SIG-M5 (cell line): ENCODE measurements around the gene WASHC4.
"Not testable (repeated sequence)": the region's sequence is repeated elsewhere in the genome, so short reads cannot be mapped to it uniquely, and the experiment has no call there.

ENCODE experiments used
- DNase-seq: peaks from one replicate; lab custom pipeline; 2025; lab: John Stamatoyannopoulos, UW

Gene WASHC4

GRCh38 chr12:105090361-105090760, 17.2 kb upstream of the WASHC4 start:
- no peak for DNase-seq

DNA sequence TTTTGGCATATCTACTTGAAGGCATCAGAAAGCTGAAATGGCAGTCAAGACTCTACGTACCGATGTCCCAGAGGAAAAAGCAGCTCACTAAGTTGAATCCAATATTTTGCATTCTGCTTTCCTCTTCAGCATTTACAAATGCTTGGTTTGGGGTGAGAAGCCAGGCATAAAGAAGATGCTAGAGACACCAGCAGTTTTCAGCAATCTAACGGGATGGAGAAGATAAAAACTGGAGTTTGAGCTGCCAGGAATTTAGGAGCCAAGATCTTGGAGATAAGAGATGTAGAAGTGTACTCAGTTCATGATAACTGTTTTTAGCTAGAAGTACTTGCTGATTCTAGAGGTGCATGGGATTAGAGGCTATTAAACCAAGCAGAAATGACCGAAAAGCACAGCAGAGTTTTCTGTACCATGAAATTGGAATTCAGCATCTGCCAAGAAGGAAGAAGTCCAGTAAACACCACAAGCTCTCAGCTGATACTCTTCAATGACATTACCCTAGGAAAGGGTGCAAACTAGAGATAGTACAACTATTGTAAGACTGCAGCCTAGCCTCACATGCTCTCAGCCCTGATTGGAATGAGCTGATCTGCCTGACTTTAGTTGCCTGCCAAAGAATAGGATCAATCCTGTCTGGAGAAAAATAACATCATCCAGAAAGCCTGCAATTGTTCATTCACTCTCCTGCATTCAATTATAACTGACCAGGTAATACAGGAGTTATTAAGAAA, 15.9 kb upstream of the WASHC4 start:
- DNase-seq, result no peak

GRCh38 chr12:105092336-105092735, 15.2 kb upstream of the WASHC4 start:
- DNase-seq, result no peak

DNA sequence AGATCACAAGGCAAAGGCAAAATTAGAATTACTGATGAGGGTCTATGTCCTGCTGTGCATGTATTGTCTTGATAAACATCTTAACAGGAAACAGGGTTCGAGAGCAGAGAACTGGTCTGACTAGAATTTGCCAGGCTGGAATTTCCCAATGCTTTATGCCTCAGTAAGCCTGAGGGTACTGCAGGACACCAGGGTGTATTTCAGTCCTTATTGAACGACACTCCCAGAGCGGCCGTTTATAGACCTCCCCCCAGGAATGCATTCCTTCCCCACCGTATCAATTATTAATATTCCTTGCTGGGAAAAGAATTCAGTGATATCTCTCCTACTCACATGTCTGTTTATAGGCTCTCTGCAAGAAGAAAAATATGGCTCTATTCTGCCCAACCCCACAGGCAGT, 12.2 kb upstream of the WASHC4 start:
- DNase-seq, result not testable (repeated sequence)

DNA sequence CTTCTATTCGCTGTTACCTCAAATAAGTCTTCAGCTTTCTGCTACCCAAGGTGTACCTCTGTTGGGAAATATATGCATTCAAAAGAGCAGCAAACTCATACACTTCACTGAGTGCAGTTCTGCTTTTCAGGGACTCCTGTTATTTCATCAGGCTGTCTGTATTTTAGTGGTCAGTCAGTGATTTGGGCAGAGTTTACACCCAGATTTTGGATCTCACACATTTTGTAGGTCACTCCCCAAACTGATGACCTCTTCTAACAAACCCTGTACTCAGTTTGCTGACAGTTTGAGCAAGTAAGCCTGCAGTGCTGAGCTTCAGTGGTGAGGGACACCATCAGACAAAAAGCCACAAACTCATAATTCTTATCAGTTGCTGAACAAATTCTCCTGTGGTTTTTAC, 8.2 kb upstream of the WASHC4 start:
- DNase-seq, result no peak

- no peak for DNase-seq
Measured at GRCh38 chr12:105100207-105100985, 7.1 kb upstream of the WASHC4 start.

DNA sequence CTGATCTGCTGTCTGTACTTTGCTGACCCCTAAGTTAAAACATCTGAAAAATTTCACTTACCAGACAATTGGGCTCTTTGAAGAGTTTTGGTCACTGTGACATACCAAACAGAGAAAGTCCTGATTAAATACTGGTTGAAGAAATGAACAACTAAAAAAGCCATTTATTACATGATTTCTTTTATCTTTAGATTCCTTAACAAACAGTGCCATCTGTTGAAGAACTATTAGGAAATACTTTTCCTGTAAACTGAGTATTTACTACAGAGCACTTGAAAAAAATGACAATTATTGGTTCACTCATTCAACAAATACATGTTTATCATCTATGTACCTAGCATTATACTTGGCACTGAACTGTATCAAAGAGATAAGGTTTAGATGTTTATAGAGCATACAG, 6.5 kb upstream of the WASHC4 start:
- no peak for DNase-seq

GRCh38 chr12:105102673-105103072, 4.9 kb upstream of the WASHC4 start:
- no peak for DNase-seq

DNA sequence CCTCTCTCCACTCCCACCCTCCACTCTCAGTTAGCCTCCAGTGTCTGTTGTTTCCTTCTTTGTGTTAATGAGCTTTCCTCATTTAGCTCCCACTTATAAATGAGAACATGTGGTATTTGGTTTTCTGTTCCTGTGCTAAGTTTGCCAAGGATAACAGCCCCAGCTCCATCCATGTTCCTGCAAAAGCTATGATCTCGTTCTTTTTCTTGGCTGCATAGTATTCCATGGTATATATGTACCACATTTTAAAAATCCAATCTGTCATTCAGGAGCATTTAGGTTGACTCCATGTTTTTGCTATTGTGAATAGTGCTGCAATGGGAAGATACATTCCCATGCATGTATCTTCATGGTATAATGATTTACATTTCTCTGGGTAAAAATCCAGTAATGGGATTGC, 2.8 kb upstream of the WASHC4 start:
- no peak for DNase-seq

DNA sequence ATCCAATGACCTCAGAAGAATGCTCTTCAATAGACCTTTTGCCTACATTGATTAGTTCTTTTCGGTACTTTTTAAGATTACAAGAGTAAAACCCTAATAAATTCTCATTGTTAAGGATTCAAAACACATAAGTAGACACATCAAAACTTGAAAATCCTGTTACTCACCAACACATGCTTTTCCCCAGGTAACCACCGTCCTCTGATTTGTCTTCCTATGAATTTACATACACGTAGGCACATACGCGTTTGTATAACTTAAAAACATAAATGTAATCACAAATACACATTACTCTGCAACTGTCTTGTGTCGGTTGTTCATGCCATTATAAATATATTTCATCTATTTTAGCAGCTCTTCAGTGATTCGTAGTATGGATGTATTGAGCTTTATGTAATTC, 910 bp upstream of the WASHC4 start:
- no peak for DNase-seq

GRCh38 chr12:105107171-105107493, 399 bp upstream of the WASHC4 start:
- DNase-seq, result no peak

DNA sequence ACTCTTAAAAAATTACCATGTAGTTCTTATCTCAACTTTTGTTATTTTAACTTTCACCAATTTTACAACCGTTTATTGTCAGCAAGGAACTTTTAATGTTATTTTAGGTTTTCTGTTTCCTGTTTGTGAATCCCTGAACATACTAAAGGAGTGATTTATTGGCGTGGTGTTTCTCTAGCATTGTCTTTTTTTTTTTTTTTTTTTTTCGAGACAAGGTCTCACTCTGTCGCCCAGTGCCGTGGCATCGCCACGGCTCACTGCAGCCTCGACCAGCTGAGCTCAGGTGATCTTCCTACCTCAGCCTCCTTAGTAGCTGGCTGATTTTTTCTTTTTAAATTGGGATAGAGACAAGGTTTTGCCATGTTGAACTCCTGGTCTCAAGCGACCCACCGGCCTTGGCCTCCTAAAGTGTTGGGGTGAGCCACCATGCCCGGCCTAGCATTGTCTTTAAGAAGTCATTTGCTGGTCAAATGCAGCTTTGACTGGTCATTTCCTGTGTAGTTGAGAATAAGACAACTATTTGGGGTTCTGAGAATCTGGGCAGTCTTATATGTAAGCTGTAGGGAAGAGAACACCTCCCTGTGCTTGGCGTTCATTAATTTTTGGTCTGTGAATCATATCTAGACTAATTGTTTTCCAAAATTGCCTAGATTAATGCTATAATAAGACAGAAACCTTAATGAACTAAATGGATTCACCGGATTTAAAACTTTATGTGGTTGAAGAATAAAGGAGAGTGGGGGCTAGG, 2.1 kb downstream of the WASHC4 start:
- DNase-seq, result no peak

GRCh38 chr12:105110851-105111250, 3.3 kb downstream of the WASHC4 start:
- no peak for DNase-seq

DNA sequence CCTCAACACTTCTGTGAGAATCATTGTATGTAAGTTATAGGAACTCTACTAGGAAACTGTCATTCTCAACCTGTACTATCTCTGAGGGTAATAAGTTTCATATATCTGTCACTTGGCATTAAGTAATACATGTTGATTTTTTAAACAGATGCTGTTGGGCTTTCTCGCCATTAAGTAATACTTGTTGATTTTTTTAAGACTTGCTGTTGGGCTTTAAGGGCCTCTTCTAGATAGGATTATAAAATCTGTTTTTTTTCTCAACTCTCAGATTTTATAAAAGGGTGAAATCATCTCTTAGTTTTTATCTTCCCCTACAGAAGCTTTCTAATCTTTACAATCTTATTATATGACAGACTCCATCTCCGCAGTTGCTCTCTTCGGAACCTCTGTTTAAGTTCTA, 5.6 kb downstream of the WASHC4 start:
- DNase-seq, result no peak

DNA sequence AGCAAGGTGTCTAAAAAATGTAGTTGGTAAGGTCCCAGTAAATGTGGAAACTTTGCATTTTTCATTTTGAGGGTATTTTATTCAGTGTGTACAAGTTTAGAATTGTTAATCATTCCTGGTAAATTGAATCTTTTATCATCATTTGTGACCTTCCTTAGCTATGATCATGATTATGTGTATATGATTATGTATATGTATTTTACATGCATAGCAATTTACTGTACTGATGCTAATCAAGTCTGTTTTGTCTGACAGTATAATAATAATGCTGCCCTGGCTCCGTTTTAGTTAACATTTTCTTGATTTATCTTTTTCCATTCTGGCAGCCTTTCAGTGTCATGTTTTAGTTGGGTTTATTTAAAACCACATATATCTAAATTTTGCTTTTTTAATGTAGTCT, 9.4 kb downstream of the WASHC4 start:
- no peak for DNase-seq

DNA sequence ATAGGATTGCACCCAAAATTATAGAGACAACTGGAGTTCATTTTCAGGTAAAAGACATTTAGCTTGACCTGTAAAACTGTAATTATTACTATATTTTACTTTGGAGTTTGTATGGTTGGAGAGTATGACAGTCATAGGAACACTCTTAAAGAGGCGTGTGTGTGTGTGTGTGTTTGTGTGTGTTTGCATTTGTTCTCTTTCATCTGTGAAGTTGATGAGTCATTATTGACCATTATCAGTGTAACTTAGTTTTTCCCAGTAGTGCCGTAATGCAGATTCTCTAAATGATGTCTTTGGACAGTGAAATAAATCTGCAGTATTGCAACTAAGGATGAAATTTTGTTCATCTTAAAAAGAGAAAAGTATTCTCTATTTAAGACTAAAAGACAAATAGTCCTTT, 13.0 kb downstream of the WASHC4 start:
- no peak for DNase-seq

DNA sequence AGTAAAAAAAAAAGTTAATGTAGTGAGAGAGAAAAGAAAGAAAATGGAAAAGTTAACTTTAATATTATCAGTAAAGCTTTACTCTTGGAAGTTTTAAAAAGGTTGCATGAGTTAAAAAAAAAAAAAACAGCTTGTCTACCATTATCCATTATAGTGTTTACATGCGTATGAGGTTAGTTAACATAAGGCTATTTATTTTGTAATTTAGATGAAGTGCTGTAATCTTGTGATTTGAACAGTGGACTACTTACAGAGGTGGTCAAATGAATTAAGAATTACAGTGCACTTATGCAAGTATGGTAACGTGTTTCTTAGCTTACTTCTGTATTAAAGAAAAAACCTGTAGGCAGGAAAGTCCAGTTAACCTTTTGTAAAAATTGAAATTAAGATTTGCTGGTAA, 30.7 kb downstream of the WASHC4 start:
- no peak for DNase-seq

DNA sequence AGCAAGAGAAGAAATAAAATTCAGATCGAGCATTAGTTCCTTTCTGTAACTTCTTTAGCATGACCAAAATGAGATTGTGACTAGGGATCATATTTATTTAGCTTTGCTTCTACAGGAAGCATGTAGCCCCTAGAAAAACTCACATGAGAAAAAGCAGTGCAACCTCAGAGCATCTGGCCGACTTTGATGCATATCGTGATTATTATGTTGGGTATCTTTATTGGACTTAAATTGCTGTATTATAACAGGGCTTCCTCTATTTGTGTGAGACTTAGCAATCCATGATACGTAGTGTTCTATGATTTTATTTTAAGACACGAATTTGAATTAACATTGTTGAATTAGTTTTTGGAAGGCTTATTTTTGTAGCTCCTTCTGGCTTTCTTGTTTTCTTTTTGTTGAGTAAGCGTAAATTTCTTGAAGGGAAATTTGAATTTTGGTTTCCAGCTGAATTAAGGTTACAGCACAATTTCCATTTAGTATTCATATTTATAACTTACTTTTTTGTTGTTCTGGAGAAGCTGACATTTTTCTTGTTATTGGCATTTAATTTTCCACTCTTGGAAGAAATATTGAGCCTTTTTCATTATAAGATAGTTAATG, 33.9 kb downstream of the WASHC4 start:
- DNase-seq, result no peak

DNA sequence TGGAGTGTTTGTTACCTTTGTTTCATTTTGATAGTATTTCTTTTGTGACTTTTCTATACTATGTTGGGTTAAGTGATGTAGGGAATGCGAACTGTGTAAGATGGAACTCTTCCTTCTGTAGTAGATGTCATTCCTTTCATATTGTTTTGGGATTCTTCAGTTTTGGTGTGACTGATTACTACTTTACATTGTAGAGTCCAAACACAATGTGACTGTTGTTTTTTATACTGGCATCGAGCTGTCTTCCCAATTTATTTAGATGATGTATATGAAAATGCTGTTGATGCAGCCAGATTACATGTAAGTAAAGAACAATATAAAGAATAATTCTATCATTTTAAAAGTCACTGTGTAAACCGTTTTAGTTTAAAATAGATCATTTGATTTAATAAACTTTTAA, 34.7 kb downstream of the WASHC4 start:
- DNase-seq, result no peak

GRCh38 chr12:105156260-105156659, 48.7 kb downstream of the WASHC4 start:
- DNase-seq, result no peak

DNA sequence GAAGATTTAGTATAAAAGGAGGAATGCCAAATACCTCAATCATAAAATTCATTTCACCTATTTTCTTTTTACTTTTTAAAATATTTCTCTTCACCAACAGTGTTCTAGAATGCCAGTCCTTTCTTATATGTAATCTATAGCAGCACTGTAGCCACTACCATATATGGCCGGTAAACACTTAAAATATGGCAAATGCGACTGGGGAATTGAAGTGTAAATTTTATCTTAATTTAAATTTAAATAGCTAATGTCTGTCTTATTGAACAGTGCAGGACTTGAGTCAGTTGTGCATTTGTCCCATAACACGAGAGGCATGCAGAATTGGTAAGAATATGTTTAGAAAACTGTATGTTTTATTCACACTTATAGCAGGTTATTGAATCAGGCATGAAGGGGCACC, 50.1 kb downstream of the WASHC4 start:
- DNase-seq, result no peak

DNA sequence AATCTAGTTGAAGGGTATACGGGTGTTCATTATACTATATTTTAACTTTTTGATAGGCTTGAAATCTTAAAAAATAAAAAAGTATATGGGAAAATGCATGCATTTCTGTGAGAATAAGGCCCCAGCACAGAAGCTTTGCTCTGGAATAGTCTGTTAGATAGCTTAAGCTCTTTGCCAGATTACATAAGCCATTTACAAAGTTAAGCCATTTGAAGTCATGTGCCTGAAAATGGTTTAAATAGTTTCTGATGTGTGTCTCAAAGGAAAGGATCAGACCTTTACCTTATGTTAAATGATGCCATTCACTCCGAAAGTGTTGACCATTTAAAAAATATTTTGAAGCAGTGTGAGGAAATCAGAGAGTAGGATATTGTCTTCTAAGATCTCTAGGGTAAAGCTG, 51.3 kb downstream of the WASHC4 start:
- DNase-seq, result no peak

DNA sequence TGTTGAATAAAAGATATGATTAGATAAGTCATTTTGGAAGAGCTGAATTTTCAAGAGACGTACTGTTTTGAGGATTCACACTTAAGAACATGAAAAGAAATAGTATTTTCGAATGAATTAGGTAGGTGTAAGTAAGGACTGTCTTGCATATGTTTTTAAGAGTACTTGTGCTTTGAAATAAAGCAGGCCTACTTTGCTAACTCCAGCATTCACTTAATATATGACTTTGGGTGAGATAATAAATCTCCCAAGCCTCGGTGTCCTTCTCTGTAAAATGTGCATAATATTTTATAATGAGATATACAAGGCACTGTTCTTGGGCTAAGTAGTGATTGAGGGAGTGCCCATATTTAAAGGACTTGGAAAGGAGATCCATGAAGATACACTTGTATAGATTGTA, 54.6 kb downstream of the WASHC4 start:
- DNase-seq, result no peak
